Measurements from ENCODE around the gene TMEM80.

The TMEM80 gene

GRCh38 chr11:660681-661444 is 34.8 kb upstream of the TMEM80 start:
- Histone ChIP-seq H3K27me3 (replicated peaks) (no peaks in the 10 kb centered on the region), H3K27ac (no peak overlapping the region), H3K36me3 (replicated peaks) (peaks cover 24% of the 10 kb centered on the region), H3K4me3 (ENCODE audit: low read depth, low read length) (no peak overlapping the region)
- TF ChIP-seq CTCF (IDR thresholded peaks at IDR 0.05; ENCODE audit: low read depth, low read length, missing control alignments): no peak
- in situ Hi-C loops (cut with HindIII; ENCODE audit: low pct_ligation_motif_present, low sequenced_read_pairs): no loop called here
- DNase-seq: no peak

GRCh38 chr11:662689-663274 is 32.8 kb upstream of the TMEM80 start:
- H3K36me3 ChIP-seq (replicated peaks): peaks cover 28% of the 10 kb centered on the region
- peak; percentile 60 for DNase-seq
- TF ChIP-seq CTCF (IDR thresholded peaks at IDR 0.05; ENCODE audit: low read depth, low read length, missing control alignments): peak; percentile 84
- in situ Hi-C loops (cut with HindIII; ENCODE audit: low pct_ligation_motif_present, low sequenced_read_pairs): no loop called here
- H3K27me3 ChIP-seq (replicated peaks): no peaks in the 10 kb centered on the region
- no peak overlapping the region for H3K4me3 ChIP-seq (ENCODE audit: low read depth, low read length)
- no peak overlapping the region for H3K27ac ChIP-seq

GRCh38 chr11:665062-665703 is 30.4 kb upstream of the TMEM80 start:
- Histone ChIP-seq H3K4me3 (ENCODE audit: low read depth, low read length) (no peak overlapping the region), H3K27ac (no peak overlapping the region), H3K27me3 (replicated peaks) (no peaks in the 10 kb centered on the region)

GRCh38 chr11:665704-666281 is 29.8 kb upstream of the TMEM80 start:
- Histone ChIP-seq H3K27ac (no peak overlapping the region), H3K27me3 (replicated peaks) (no peaks in the 10 kb centered on the region), H3K36me3 (replicated peaks) (peaks cover 16% of the 10 kb centered on the region), H3K4me3 (ENCODE audit: low read depth, low read length) (no peak overlapping the region)
- in situ Hi-C loops (cut with HindIII; ENCODE audit: low pct_ligation_motif_present, low sequenced_read_pairs): no loop called here
- no peak for DNase-seq
- no peak for TF ChIP-seq CTCF (IDR thresholded peaks at IDR 0.05; ENCODE audit: low read depth, low read length, missing control alignments)

More at GRCh38 chr11:665062-665703, 30.4 kb upstream of the TMEM80 start:
- peaks cover 20% of the 10 kb centered on the region for H3K36me3 ChIP-seq (replicated peaks)
- DNase-seq: no peak
- in situ Hi-C loops (cut with HindIII; ENCODE audit: low pct_ligation_motif_present, low sequenced_read_pairs): no loop called here
- no peak for TF ChIP-seq CTCF (IDR thresholded peaks at IDR 0.05; ENCODE audit: low read depth, low read length, missing control alignments)

GRCh38 chr11:673866-674265 is 21.8 kb upstream of the TMEM80 start:
- Histone ChIP-seq H3K36me3 (replicated peaks) (peaks cover 36% of the 10 kb centered on the region), H3K27me3 (replicated peaks) (no peaks in the 10 kb centered on the region), H3K27ac (no peak overlapping the region), H3K4me3 (ENCODE audit: low read depth, low read length) (no peak overlapping the region)
- no peak for DNase-seq
- in situ Hi-C loops (cut with HindIII; ENCODE audit: low pct_ligation_motif_present, low sequenced_read_pairs): no loop called here
- TF ChIP-seq CTCF (IDR thresholded peaks at IDR 0.05; ENCODE audit: low read depth, low read length, missing control alignments): no peak
